ENCODE measurements around the gene SLC5A6.

DNA sequence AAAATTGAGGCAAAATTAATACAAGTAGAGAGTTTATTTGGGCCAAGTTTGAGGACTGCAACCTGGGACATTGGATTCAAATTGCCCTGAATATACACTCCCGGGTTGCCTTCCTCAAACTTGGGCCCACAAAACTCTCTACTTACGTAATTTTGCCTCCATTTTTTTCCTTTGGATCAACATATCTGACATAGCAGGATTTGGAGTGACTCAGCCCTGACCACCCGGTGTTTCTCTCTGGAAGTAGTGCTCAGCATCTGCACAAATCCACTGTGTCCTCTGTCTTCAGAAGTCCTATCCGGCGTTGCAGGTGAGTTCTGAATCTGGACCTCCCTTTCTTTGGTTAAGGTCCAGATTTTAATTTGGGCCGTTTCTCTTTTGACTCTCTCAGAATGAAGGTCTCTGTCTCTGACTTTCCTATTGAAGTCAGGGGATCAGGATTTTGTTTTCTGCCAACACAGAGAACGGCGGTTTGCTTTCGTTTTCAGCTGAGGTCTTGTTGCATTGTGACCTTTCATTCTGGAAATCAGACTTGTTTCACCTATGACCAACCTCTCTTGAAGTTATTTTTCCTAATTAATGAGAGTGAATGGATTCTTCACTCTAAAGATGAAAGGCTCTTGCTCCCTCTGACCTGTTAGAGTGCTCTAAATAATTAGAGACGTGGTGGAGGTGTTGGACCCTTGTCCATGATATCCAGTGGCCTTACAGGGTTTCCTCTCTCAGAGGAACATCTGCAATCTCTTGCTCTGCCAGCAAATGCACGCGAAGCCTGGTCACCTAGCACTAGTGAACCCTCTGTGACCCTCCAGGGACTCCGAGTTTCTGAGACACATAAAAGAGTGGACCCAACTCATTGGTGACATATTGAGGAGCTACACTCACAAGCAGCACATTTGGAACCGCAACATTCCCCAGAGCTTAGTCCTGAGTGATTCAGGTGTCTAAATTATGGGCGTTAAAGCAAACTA lies 49.6 kb downstream of the SLC5A6 start:
- TF ChIP-seq POLR2A (IDR thresholded peaks at IDR 0.05) (no peak), EP300 (IDR thresholded peaks at IDR 0.05) (no peak)
